IPS-18a (cell line): ENCODE data around the gene SPATA2.

Experiments used
- H3K27ac ChIP-seq: one replicate; pipeline ENCODE4 v1.5.1; 2013; ENCODE audit warnings: low read length
- H3K27me3 ChIP-seq: one replicate; pipeline ENCODE4 v1.6.1; 2013; ENCODE audit warnings: mild to moderate bottlenecking, low read length; ENCODE audit not compliant: control insufficient read depth, insufficient read depth
- H3K36me3 ChIP-seq: one replicate; pipeline ENCODE4 v1.6.1; 2013; ENCODE audit warnings: low read depth, low read length; ENCODE audit not compliant: control insufficient read depth
- H3K4me1 ChIP-seq: one replicate; pipeline ENCODE4 v1.6.1; 2013; ENCODE audit warnings: low read depth, low read length; ENCODE audit not compliant: control insufficient read depth
- H3K4me3 ChIP-seq: one replicate; pipeline ENCODE4 v1.5.1; 2013; ENCODE audit warnings: low read length
- H3K9ac ChIP-seq: one replicate; pipeline ENCODE4 v1.6.1; 2013; ENCODE audit warnings: mild to moderate bottlenecking, low read length, moderate library complexity
- H3K9me3 ChIP-seq: one replicate; pipeline ENCODE4 v1.6.1; 2013; ENCODE audit warnings: low read depth, low read length; ENCODE audit not compliant: control insufficient read depth

Gene SPATA2

DNA sequence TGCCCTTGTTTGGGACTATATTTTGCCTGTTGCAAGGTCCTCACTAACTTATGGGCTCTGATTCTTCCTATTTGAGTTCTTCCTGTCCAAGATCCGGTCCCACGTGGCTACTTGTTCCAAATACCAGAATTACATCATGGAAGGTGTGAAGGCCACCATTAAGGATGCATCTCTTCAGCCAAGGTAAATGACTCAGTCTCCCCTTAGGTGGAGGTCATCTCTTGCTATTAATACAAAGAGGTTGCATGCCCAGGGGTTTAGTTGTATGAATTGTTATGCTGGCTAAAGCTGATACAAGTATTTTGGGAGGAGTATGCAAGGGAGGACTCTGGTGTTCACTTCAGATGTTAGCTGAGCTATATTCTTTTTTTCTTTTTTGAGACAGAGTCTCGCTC, 30.0 kb upstream of the SPATA2 start:
- Histone ChIP-seq H3K4me1 (no peaks in the 10 kb centered on the region), H3K9me3 (no peaks in the 10 kb centered on the region), H3K9ac (no peak overlapping the region), H3K36me3 (peaks cover 58% of the 10 kb centered on the region), H3K4me3 (no peak overlapping the region), H3K27ac (no peak overlapping the region), H3K27me3 (no peaks in the 10 kb centered on the region)

DNA sequence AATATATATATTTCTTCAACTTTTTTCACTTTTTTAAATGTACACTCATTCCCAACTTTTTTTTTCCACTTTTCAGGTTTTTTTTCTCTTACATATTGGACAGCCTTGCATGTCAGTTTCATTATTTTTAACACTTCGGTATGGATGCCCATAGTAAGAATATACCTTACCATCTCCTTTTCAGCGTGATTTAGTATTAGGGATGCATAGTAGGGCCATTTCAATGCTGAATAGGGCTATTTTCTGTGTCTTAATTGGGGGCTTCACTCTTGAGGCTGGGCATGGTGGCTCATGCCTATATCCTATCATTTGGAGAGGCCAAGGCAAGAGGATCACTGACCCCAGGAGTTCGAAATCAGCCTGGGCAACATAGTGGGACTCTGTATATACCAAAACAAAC, 27.6 kb upstream of the SPATA2 start:
- Histone ChIP-seq H3K4me1 (no peaks in the 10 kb centered on the region), H3K36me3 (peaks cover 55% of the 10 kb centered on the region), H3K27me3 (no peaks in the 10 kb centered on the region), H3K27ac (no peak overlapping the region), H3K9me3 (no peaks in the 10 kb centered on the region), H3K4me3 (no peak overlapping the region), H3K9ac (no peak overlapping the region)

DNA sequence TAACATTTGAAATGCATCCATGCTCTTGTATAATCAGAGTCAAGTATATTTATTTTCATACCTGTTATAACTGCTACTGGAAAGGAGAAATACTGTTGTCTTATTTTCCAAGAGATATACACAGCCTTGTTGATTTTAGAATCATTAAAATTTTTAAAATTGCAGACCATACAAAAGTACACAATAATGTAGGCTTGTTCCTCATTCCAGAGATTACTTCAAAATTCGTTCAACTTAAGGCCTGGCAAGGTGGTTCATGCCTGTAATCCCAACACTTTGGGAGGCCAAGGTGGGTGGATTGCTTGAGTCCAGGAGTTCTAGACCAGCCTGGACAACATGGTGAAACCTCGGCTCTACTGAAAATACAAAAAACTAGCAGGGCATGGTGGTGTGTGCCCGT, 27.0 kb upstream of the SPATA2 start:
- Histone ChIP-seq H3K4me3 (no peak overlapping the region), H3K36me3 (peaks cover 55% of the 10 kb centered on the region), H3K27ac (no peak overlapping the region), H3K9me3 (no peaks in the 10 kb centered on the region), H3K9ac (no peak overlapping the region), H3K4me1 (peaks cover 4% of the 10 kb centered on the region), H3K27me3 (no peaks in the 10 kb centered on the region)

DNA sequence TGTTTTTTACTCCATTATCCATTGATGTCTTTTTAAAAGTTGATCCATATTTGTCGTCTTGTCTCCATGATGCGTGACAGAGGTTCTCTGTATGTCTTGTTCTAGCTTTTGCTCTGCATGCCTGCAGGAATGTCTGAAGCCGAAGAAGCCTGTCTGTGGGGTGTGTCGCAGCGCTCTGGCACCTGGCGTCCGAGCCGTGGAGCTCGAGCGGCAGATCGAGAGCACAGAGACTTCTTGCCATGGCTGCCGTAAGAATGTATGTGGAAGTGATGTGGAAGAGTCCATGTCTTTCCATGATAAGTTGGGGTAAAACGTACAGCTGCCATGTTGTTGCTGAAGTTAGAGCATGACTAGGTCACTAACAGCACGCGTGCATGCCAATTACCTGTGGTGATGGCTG, 26.1 kb upstream of the SPATA2 start:
- Histone ChIP-seq H3K4me3 (no peak overlapping the region), H3K36me3 (peaks cover 53% of the 10 kb centered on the region), H3K9me3 (no peaks in the 10 kb centered on the region), H3K9ac (no peak overlapping the region), H3K27ac (no peak overlapping the region), H3K4me1 (peaks cover 7% of the 10 kb centered on the region), H3K27me3 (no peaks in the 10 kb centered on the region)

DNA sequence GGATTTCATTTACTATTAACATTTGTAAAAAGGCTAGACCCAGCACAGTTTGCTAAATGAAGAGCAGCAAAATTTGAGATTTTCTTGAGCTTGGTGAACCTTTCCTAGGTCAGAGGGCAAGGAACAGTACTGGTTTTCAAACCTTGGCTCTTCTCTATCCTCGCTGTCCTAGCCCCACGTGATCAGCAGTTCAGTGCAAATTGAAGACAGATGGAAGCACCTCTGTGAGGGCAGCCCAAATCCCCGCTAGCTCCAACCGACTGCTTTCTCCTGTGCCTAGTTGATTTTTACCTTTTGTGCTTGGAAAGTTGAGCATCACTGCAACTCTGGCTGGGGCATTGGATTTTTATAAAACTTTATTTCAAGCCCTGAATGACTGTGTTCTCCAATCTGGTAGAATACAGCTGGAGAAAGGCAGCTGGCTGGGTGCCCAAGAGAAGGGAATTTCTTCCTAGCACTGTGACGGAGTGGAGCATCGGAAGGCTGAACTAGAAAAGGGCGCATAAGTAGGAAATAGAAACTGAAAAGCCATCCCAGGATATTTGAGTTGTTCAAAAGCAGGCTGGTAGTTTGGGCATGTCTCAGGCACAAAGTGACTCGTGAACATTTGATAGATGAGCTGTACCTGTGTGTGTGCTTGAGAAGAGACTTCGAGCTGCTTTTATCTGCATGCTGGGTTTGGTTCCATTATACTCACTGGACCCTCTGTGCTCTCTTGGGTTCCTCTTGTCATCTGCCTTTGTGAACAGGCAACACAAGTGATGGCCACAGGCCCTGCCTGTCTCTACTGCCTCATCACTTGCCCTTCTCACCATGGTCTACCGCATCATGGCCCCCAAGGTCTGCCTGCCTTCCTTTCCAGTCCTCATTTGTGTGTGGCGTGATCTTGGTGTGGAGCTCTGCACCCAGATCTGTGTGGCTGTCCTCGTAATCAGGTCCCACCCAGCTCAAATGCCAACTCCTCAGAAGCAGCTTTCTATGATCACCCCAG, 23.1 kb upstream of the SPATA2 start:
- H3K4me1 ChIP-seq = peaks cover 7% of the 10 kb centered on the region
- peaks cover 34% of the 10 kb centered on the region for H3K36me3 ChIP-seq
- no peaks in the 10 kb centered on the region for H3K9me3 ChIP-seq
- no peaks in the 10 kb centered on the region for H3K27me3 ChIP-seq
- no peak overlapping the region for H3K27ac ChIP-seq
- H3K9ac ChIP-seq = no peak overlapping the region
- H3K4me3 ChIP-seq = no peak overlapping the region

DNA sequence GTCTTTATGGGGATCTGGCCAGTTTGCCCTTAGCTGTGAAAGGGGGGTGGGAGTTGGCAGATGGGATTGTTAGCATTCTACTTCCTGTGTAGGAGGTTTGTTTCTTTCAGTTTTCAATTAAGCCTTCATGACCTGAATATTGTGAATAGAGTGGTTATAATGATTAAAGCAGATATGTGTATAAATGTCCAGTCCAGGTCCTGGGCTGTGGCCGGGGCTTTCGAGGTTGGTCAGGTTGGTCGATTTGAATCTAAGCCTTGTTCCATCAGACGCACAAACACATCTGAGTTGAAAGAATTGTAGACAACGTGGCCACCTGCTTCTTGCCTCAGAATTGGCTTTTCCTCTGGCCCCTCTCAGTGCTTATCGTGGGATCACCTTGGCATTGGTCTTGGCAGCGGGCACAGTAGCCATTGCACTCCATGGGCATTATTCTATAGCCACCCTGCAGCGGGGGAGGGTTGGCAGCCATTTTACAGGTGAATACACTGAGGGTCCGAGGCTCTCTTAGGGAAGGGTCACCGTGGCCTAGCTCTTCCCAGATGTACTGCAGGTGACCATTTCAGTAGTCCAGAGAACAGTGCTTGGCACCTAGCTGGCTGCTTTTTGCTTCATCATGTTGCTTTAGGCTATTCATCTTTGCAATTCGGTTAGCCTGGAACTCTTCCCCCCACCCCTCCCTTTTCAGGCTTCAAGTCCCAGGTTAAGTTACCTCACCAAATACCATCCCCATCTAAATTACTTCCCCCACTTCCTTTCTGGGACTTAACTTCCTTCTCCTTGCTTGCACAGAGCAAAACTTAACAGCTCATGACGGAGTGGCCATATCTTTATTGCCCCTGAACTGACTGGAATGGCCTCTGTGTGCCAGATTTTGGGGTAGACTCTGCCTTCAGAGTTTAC, 21.9 kb upstream of the SPATA2 start:
- Histone ChIP-seq H3K4me1 (peaks cover 7% of the 10 kb centered on the region), H3K4me3 (peak overlapping the region; percentile 98), H3K27ac (no peak overlapping the region), H3K27me3 (no peaks in the 10 kb centered on the region), H3K36me3 (peaks cover 25% of the 10 kb centered on the region), H3K9ac (peak overlapping the region; percentile 76), H3K9me3 (no peaks in the 10 kb centered on the region)

DNA sequence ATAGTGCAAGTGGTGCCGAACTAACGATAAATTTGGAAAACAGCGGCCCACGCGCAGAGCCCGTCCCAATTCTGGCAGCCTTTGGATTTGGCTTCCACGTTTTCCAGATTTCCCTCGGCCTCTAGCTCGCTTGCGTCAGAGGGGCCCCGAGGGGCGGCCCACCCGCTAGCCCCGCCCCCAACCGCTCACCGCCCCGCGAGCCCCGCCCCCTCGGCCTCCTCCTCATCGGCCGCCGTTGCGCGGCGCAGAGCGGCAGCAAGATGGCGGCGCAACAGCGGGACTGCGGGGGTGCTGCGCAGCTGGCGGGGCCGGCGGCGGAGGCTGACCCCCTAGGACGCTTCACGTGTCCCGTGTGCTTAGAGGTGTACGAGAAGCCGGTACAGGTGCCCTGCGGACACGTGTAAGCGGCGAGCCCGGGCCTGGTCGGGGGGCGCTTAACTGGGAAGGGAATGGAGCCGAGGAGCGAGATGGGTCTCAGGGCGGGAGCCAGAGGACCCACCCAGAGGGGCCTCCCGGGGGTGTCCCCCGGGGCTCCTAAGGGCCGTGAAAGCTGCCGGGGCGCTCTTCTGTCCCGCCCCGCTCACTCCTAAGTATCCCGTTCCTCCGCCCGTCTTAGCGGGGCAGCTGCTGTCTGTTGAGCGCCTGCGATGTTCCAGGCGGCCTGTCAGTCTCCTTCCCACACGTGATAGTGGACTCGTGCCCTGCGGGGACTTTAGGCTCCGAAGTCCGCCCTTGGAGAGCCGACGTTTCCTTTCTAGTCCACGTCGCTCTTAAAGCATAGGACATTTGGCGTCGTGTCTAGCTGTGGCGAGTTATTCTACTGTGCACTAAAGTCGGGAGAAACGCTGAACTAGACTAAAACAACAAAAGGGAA, 21.1 kb upstream of the SPATA2 start, which contains the start of gene RNF114:
Gene RNF114, plus strand, starts transcription at position 245 of the 874 bp plus-strand sequence. Its CDS starts 16 bp downstream, at position 261.
- H3K27me3 ChIP-seq = no peaks in the 10 kb centered on the region
- H3K27ac ChIP-seq = no peak within 1 kb of the TSS
- H3K4me1 ChIP-seq = peaks cover 7% of the 10 kb centered on the region
- H3K4me3 ChIP-seq = peak within 1 kb of the TSS; percentile 98
- peaks cover 16% of the 10 kb centered on the region for H3K36me3 ChIP-seq
- H3K9ac ChIP-seq = peak within 1 kb of the TSS; percentile 76
- no peaks in the 10 kb centered on the region for H3K9me3 ChIP-seq

DNA sequence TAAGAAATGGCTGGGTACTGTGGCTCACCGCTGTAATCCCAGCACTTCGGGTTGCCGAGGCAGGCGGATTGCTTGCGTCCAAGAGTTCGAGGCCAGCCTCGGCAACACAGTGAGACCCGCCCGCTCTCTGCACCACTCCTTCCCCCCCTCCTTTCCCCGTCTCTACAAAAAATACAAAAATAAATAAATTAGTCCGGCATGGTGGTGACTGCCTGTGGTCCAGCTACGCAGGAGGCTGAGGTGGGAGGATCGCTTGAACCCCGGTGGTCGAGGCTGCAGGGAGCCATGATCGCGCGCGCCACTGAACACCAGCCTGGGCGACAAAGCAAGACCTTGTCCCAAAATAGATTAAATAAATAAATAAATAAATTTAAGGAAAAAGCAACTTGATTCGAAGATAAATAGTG, 20.4 kb upstream of the SPATA2 start:
- peaks cover 7% of the 10 kb centered on the region for H3K4me1 ChIP-seq

DNA sequence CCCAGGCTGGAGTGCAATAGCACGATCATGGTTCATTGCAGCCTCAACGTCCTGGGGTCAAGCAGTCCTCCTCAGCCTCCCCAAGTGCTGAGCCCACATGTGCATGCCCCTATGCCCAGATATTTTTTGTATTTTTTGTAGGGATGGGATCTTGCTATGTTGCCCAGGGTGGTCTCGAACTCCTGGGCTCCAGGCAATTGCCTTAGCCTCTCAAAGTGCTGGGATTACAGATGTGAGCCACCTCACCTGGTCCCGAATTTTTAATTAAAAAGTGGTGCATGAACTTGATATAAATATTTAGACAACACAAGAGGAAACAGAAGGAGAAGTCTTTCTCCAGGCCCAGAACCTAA, 13.8 kb upstream of the SPATA2 start:
- no peaks in the 10 kb centered on the region for H3K36me3 ChIP-seq
- no peaks in the 10 kb centered on the region for H3K9me3 ChIP-seq
- H3K27me3 ChIP-seq = no peaks in the 10 kb centered on the region
- no peaks in the 10 kb centered on the region for H3K4me1 ChIP-seq
- H3K4me3 ChIP-seq = no peak overlapping the region
- no peak overlapping the region for H3K9ac ChIP-seq
- H3K27ac ChIP-seq = no peak overlapping the region

More for the DNA sequence above, 20.4 kb upstream of the SPATA2 start:
- Histone ChIP-seq H3K9me3 (no peaks in the 10 kb centered on the region), H3K9ac (no peak overlapping the region), H3K27me3 (no peaks in the 10 kb centered on the region), H3K4me3 (no peak overlapping the region), H3K36me3 (peaks cover 12% of the 10 kb centered on the region), H3K27ac (no peak overlapping the region)

DNA sequence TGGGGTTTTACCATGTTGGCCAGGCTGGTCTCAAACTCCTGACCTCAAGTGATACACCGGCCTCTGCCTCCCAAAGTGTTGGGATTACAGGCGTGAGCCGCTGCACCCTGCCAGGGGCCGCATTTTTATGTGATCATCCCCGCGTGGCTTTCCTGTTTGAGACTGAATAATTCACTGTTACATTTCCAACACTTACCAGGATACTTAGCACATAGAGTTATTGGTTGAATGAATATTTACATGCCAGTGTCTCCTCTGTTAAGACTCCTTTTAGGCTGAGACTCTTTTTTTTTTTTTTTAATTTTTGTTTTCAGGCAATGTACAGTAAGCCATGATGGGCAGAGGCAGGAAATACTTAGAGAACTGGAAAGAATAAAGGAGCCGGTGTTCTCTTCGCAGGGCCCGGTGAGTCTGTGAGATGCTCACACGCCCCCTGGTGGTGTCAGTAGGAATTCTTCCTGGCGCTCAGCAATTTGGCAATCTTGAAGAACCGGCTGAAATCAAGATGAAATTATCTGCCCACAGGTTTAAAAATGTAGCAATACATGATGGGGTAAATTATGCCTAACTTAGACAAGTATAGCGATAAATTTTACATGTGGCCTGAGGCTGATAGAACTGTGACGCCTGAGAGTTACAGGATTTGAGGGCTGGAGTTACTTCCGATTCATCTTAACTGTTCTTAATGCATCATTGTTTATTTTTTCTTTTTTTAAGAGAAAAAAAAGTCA, 13.2 kb upstream of the SPATA2 start:
- Histone ChIP-seq H3K9ac (no peak overlapping the region), H3K27ac (no peak overlapping the region), H3K4me3 (no peak overlapping the region), H3K4me1 (no peaks in the 10 kb centered on the region), H3K27me3 (no peaks in the 10 kb centered on the region), H3K9me3 (no peaks in the 10 kb centered on the region), H3K36me3 (no peaks in the 10 kb centered on the region)
